KMS-11 (cell line): ENCODE measurements around the gene LDLRAD2.
A peak's percentile ranks its signal among the peaks of the same experiment; 100 is the strongest.

Experiments
- H2AFZ ChIP-seq: fragments of 200-600 bp; sonication (generic); 2 replicates; pipeline ENCODE4 v1.6.1; 2016; ENCODE audit warnings: antibody characterized with exemption, mixed run types, low read depth
- H3K27ac ChIP-seq: fragments of 200-600 bp; sonication (generic); 2 replicates; pipeline ENCODE4 v1.6.1; 2016; ENCODE audit warnings: mild to moderate bottlenecking, mixed run types
- H3K27me3 ChIP-seq: fragments of 200-600 bp; sonication (generic); 2 replicates; pipeline ENCODE4 v1.6.1; 2017; ENCODE audit warnings: mild to moderate bottlenecking, low read depth, mixed run types, moderate library complexity; ENCODE audit not compliant: insufficient read depth
- H3K36me3 ChIP-seq: fragments of 200-600 bp; sonication (generic); 2 replicates; pipeline ENCODE4 v1.6.1; 2017; ENCODE audit warnings: mild to moderate bottlenecking, mixed run types; ENCODE audit not compliant: insufficient read depth
- H3K4me1 ChIP-seq: fragments of 200-600 bp; sonication (generic); 2 replicates; pipeline ENCODE4 v1.6.1; 2016; ENCODE audit warnings: mild to moderate bottlenecking, low read depth, mixed run types; ENCODE audit not compliant: poor library complexity, severe bottlenecking
- H3K4me2 ChIP-seq: fragments of 200-600 bp; sonication (generic); 2 replicates; pipeline ENCODE4 v1.7.0; 2016; ENCODE audit warnings: mild to moderate bottlenecking, mixed run types
- H3K4me3 ChIP-seq: fragments of 200-600 bp; sonication (generic); IDR thresholded peaks from 2 replicates; pipeline ENCODE4 v1.6.1; 2017; ENCODE audit warnings: low read depth, low read length, mixed read lengths; ENCODE audit not compliant: insufficient read depth
- H3K79me2 ChIP-seq: fragments of 200-600 bp; sonication (generic); 2 replicates; pipeline ENCODE4 v1.6.1; 2016; ENCODE audit warnings: low read depth, mixed run types; ENCODE audit not compliant: insufficient read depth
- H3K9ac ChIP-seq: fragments of 200-600 bp; sonication (generic); 2 replicates; pipeline ENCODE4 v1.6.1; 2016; ENCODE audit warnings: mild to moderate bottlenecking, mixed run types
- H4K20me1 ChIP-seq: fragments of 200-600 bp; sonication (generic); 2 replicates; pipeline ENCODE4 v1.6.1; 2016; ENCODE audit warnings: mild to moderate bottlenecking, mixed run types; ENCODE audit not compliant: insufficient read depth
- TF ChIP-seq, protein P1 (sequence below): fragments of 200-600 bp; sonication (generic); conservative IDR thresholded peaks from 2 replicates; pipeline ENCODE4 v1.6.1; 2017; ENCODE audit warnings: low read depth, mild to moderate bottlenecking, antibody characterized with exemption, low read length, moderate library complexity, mixed read lengths

The LDLRAD2 gene

DNA sequence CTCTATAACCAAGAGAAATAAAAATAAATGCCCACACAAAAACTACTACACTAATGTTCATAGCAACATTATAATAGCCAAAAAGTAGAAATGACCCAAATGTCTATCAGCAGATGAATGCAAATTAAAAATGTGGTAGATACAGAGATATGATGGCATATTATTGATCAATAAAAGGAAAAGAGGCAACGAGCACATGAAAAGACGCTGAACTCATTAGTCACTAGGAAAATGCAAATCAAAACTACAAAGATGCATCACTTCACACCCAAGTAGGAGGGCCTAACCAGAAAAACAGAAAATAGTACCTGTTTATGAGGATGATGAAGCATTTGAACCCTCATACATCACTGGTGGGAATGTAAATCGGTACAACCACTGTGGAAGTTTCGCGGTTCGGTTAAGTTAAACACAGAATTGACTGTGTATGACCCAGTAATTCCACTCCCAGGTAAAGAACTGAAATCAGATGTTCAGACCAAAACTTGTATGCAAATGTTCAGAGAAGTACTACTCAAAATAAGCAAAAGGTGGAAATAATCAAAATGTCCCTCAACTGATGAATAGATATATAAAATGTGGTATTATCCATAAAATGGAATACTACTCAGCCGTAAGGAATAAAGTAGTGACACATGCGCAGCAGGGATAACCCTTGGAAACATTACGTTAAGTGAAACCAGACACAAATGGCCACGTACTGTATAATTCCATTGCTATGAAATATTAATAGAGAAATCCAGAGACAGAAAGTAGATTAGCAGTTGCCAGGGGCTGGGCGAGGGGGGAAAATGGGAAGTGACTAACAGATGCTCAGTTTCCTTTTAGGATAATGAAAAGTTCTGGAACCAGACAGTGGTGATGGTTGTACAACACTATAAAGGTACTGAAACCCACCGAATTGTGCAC is 32.2 kb upstream of the LDLRAD2 start:
- Histone ChIP-seq H2AFZ (no peak overlapping the region), H3K4me2 (no peak overlapping the region), H3K9ac (no peak overlapping the region), H3K27me3 (no peaks in the 10 kb centered on the region), H3K4me1 (peaks cover 24% of the 10 kb centered on the region), H3K79me2 (peaks cover 76% of the 10 kb centered on the region), H4K20me1 (peaks cover 16% of the 10 kb centered on the region; the same call in 1 of the 2 replicates), H3K27ac (no peak overlapping the region), H3K4me3 (no peak overlapping the region), H3K36me3 (no peaks in the 10 kb centered on the region)
- TF ChIP-seq, protein P1, sequence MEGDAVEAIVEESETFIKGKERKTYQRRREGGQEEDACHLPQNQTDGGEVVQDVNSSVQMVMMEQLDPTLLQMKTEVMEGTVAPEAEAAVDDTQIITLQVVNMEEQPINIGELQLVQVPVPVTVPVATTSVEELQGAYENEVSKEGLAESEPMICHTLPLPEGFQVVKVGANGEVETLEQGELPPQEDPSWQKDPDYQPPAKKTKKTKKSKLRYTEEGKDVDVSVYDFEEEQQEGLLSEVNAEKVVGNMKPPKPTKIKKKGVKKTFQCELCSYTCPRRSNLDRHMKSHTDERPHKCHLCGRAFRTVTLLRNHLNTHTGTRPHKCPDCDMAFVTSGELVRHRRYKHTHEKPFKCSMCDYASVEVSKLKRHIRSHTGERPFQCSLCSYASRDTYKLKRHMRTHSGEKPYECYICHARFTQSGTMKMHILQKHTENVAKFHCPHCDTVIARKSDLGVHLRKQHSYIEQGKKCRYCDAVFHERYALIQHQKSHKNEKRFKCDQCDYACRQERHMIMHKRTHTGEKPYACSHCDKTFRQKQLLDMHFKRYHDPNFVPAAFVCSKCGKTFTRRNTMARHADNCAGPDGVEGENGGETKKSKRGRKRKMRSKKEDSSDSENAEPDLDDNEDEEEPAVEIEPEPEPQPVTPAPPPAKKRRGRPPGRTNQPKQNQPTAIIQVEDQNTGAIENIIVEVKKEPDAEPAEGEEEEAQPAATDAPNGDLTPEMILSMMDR: no peak

DNA sequence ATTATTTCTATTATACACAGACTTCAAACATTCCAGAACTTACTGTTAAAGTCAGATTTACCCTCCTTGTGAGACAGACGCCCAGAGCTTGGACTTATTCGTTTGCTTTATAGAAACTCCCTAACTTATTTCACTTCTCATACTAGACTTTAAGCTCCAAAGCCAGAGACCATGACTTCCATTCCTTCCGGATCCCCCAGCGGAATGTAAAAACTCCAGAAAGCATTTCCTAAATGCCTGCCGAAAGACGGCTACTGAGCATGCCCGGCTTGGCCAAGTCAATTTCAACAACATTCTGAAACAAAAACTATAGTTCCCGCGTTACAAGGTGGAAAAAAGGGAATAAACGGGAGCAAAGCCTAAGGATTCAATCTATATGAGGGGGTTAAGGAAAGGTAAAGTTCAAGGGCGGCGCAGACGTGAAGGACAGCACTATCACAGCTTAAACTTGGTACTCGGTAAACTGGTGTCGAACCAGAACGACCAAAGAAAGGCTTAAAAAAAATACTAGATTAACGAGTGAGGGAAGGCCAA is 30.2 kb upstream of the LDLRAD2 start:
- Histone ChIP-seq H3K79me2 (peaks cover 57% of the 10 kb centered on the region), H3K27ac (peak overlapping the region; percentile 99), H3K27me3 (0 out of 2 replicates have a peak, but pooled peaks cover under 1% of the 10 kb centered on the region), H3K4me2 (peak overlapping the region; percentile 82), H3K36me3 (no peaks in the 10 kb centered on the region), H3K9ac (peak overlapping the region; percentile 99), H3K4me3 (no peak overlapping the region), H4K20me1 (peaks cover 12% of the 10 kb centered on the region; the same call in 1 of the 2 replicates), H2AFZ (peak overlapping the region; percentile 77), H3K4me1 (peaks cover 14% of the 10 kb centered on the region)
- TF ChIP-seq, protein P1: no peak

DNA sequence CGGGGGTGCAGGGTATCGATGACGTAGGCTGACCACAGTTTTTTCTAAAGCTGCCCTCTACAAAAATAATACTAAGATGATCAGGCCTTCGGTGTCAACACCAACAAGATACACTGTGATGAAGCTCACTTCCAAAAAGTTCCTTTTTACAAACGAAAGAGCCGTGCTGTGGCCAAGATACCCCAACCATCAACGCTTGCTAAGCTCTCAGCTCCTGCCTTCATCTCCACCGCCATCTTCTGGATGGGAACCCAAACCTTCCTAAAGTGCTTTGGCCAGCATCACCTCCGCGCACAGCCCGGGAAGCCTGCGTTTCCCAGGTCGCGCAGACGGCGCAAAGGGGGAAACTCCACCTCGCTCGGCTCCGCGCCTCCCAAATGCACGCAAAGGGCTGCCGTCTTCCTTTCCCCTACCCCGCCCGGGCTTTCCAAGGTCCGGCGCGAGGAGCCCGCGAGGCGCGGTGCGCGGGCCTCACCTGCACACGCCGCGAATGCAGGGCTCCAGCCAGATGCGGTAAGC is 29.7 kb upstream of the LDLRAD2 start:
- H2AFZ ChIP-seq: peak overlapping the region; percentile 77

More for the DNA sequence above, 29.7 kb upstream of the LDLRAD2 start:
- Histone ChIP-seq H4K20me1 (peaks cover 12% of the 10 kb centered on the region; the same call in 1 of the 2 replicates), H3K9ac (peak overlapping the region; percentile 99), H3K27me3 (0 out of 2 replicates have a peak, but pooled peaks cover 2% of the 10 kb centered on the region), H3K27ac (peak overlapping the region; percentile 99), H3K36me3 (no peaks in the 10 kb centered on the region), H3K4me2 (peak overlapping the region; percentile 82; the same call in 1 of the 2 replicates), H3K79me2 (peaks cover 51% of the 10 kb centered on the region), H3K4me1 (peaks cover 14% of the 10 kb centered on the region), H3K4me3 (no peak overlapping the region)
- TF ChIP-seq, protein P1: no peak
